GOT3 (cell line): ENCODE results near the gene BAX.

Source experiments
- DNase-seq: peaks from one replicate; lab custom pipeline; 2025; ENCODE audit warnings: mixed read lengths; lab: John Stamatoyannopoulos, UW

Gene BAX

GRCh38 chr19:48962849-48963165, 8.1 kb downstream of the BAX start:
- no peak for DNase-seq

- peak; percentile 59 for DNase-seq
Measured at GRCh38 chr19:48963371-48964204, 8.9 kb downstream of the BAX start.

GRCh38 chr19:48964205-48965039, 9.7 kb downstream of the BAX start:
- no peak for DNase-seq

GRCh38 chr19:48965040-48965805, 10.5 kb downstream of the BAX start, which contains the start of gene FTL:
Gene FTL, plus strand, starts transcription at chr19:48965309. Its CDS starts 199 bp downstream, at chr19:48965508.
- DNase-seq, result peak; percentile 94

GRCh38 chr19:48965806-48966540, 11.3 kb downstream of the BAX start:
- peak; percentile 50 for DNase-seq

- DNase-seq, result no peak
Measured at GRCh38 chr19:48966541-48967345, 12.1 kb downstream of the BAX start.

- DNase-seq, result no peak
Measured at GRCh38 chr19:48967346-48968178, 12.9 kb downstream of the BAX start.

GRCh38 chr19:48968179-48968661, 13.5 kb downstream of the BAX start:
- no peak for DNase-seq

- DNase-seq, result no peak
Measured at GRCh38 chr19:48968813-48969218, 14.1 kb downstream of the BAX start.

GRCh38 chr19:48969276-48970138, 14.8 kb downstream of the BAX start:
- no peak for DNase-seq

GRCh38 chr19:48970139-48970766, 15.6 kb downstream of the BAX start:
- DNase-seq, result no peak

GRCh38 chr19:48970923-48971395, 16.3 kb downstream of the BAX start:
- no peak for DNase-seq

- no peak for DNase-seq
Measured at GRCh38 chr19:48975947-48976847, 21.5 kb downstream of the BAX start.

- no peak for DNase-seq
Measured at GRCh38 chr19:48977061-48977460, 22.4 kb downstream of the BAX start.

- DNase-seq, result no peak
Measured at GRCh38 chr19:48982280-48982679, 27.6 kb downstream of the BAX start.

GRCh38 chr19:48985711-48986110, 31.0 kb downstream of the BAX start:
- no peak for DNase-seq

GRCh38 chr19:48986211-48986610, 31.5 kb downstream of the BAX start:
- DNase-seq, result no peak
